GM19239 (cell line): ENCODE data around the gene ANKRD60.

Experiments
- DNase-seq: peaks from one replicate; pipeline ENCODE4 v3.0.0; 2011; ENCODE audit warnings: low spot score; ENCODE audit not compliant: insufficient read length
- FAIRE-seq: peaks from 2 replicates; lab custom pipeline; 2011; peaks lifted over from hg19 to GRCh38; lab: Jason Lieb, UNC

ANKRD60 gene, protein sequence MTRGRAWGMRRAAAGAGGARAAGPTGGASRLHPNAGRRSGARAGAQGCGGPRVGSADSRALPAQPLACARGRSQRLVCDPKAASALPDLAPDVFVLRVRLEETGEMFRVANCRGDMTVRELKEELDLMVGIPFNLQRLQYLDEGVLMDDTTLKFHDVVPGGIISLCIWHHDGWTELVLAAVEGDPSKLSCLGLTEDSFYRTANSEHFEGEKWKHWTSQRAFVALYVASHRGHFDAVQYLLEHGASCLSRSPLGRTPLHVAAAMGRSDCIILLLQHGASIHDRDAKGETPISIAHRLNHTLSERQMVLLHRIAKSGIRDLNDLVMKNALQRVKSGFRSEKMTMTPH

DNA sequence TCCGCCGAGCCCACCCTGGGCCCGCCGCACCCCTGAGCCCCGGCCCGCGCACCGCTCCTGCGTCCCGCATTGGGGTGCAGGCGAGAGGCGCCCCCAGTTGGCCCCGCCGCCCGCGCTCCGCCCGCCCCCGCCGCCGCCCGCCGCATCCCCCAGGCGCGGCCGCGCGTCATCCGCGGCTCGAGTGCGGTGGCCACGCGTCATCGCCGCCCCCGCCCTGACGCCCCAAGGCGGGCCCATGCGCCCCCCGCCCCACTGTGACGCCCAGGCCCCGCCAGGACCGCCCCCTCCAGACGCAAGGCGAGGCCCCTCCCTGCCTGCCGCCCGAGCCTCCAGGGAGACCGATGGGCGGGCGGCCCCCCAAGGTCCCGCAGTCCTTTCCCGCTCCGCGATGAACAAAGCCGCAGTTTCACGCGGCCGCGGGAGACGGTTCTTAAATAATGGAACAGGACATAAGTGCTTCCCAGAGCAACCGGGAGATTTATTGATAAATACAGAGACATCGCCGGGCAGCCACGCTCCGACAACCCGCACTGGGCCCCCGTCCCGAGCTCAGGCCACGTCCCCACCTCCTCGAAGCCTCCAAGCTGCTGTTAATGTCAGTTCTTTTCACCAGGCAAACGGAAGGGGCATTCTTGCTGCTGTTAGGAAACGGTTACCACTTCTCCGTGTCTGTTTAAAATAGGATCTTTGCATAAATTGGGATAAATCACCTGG lies at the start of gene ANKRD60:
TSS of gene ANKRD60 (minus strand) at position 170 of the 714 bp plus-strand sequence. CDS start at position 170, 0 bp downstream.
- DNase-seq (no peak), FAIRE-seq (no peak)

DNA sequence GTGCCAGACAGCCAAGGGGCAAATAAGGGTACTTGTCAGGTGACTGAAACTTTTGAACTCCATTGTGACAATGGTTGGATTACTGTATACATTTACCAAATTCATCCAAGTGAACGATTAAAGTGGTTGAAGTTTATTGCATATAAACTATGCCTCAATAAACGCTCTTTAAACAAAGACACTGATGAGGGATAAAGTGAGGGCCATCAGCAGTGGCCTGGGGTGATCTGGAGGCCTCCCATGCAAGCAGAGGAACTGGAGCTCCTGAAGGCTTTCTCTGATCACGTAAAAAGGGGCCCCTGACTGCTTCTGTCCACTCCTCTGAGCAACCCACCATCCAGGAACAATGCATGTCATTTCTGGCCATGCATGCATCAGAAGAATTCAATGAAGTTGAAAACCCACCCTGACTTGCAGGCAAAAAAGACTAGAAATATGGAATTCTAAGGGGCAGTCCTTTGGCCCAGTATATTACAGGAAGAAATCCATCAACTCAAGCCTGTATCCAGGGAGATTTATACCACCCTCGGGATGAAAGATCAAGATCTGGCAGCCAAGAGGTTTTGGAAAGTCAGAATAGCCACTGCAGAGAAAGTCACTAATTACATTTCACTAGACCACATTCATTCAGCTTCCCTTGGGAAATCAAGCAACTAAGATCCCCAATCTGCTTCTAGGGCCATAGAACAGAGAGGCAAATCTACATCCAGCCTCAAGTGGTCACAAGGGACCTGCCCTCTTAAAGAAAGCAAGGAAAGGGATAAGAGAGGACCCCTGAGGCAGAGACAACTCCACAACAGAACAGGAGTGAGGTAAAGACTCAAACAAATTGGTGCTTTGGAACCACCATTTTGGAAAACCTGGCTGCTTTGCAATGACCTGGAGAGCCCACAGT lies 49.4 kb upstream of the ANKRD60 start:
- DNase-seq (no peak), FAIRE-seq (no peak)

DNA sequence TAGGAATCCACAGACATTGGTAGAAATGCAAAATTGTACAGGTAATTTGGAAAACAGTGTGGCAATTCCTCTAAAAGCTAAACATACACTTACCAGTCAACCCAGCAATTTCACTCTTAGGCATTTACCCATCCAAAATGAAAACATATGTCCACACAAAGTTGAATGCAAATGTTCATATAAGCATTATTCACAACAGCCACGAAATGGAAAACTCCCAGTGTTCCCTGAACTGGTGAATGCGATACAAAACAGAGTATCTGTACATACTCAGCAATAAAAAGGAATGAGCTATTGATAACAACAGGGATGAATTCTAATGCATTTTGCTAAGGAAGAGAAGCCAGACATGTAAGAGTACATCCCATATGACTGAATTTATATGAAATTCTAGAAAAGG lies 48.7 kb upstream of the ANKRD60 start:
- DNase-seq = no peak
- no peak for FAIRE-seq

DNA sequence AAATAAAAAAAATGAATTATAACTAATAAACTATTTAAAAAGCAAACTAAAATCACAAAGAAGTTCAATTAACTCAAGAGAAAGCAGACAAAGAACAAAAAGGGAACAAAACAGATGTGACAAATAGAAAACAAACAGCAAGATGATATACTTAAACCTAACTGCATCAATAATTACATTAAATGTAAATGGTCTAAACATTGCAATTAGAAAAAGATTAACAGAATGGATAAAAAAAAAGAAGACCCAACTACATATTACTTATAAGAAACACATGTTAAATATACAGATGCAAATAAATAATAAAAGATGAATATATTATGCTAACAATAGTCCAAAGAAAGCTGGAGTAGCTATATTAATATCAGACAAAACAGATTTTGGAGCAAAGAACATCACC lies 45.9 kb upstream of the ANKRD60 start:
- no peak for FAIRE-seq

DNA sequence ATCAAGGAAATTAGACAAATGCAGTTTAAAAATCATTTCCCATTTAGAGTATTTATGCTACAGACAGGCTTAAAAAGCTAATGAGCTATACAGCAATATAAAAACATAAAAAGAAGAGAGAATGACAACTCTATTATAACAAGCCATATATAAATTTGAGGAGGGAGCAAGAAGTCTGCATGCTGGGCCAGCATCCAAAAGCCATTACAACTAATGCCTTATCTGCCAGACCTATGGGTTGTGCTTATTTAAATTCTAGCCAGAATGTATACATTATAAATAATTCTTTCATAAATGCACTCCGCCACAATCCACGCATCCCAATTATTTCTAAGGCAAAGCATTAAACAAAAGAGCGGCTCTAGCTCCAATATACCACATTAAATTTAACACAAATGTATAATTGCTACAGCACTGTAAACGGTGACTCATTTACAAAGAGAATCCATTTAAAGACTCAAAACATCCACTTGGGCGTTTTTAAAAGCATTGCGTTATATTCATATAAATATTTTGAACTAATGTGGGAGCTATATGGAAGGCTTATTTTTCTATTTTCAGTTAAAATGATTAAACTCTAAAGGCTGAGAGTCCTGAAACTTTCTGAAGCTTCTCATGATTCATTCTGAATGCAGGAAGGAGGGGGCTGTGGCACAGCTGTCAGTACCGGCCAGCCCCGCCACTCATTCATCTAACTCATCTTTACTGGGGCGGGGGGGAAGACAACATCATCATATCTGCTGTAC lies 43.3 kb upstream of the ANKRD60 start:
- DNase-seq = no peak
- FAIRE-seq = no peak

More for the DNA sequence above, 45.9 kb upstream of the ANKRD60 start:
- no peak for DNase-seq

DNA sequence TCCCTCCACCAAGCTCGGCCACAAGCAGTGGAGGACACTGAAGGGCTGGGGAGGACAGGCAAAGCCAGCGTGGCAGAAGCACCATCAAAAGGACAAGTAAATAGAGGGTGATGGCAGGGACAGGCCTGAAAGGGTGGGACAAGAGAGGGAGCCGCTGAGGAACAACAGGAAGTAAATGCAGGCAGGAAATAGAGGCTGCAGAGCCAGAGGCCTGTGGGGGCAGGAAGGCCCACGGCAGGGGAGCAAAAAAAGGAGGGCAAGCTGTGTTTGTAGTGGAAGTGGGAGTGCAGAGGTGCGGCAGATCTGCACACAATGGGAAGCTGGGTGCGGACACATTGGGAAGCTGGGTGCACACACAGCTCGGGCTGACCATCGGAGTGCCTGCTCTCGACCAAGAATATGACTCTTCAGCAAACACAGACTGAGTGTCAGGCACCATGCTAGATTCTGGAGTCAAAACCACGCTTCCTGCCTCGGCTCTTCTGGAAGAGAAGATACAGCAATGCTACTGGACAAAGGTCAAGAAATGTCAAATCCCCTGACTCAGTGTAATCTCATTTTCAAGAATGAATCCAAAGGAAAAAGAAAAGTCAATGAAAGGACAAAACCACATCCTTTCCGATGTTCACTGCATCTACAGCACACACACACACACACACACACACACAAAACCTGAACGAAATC lies 40.6 kb upstream of the ANKRD60 start:
- no peak for FAIRE-seq

DNA sequence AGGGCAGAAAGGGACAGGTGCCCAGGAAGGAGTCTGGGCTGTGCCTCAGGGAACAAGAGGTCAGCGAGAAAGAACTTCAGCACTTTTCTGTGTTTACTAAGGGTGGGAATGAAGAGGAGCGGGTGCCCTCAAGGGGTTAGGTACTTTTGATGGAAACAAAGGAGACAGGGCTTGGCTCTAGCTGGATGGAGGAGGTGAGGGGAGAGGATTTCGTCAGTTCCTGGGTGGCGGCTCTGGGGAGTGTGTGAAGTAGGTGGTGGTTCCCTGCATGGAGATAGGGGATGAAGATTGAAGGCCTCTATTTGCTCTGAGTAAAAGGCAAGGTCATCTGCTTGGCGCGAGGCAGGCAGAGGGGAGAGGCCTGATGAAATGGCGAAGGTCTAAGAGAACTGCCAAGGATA lies 40.0 kb upstream of the ANKRD60 start:
- DNase-seq (no peak), FAIRE-seq (no peak)

More for the DNA sequence above, 40.6 kb upstream of the ANKRD60 start:
- no peak for DNase-seq

DNA sequence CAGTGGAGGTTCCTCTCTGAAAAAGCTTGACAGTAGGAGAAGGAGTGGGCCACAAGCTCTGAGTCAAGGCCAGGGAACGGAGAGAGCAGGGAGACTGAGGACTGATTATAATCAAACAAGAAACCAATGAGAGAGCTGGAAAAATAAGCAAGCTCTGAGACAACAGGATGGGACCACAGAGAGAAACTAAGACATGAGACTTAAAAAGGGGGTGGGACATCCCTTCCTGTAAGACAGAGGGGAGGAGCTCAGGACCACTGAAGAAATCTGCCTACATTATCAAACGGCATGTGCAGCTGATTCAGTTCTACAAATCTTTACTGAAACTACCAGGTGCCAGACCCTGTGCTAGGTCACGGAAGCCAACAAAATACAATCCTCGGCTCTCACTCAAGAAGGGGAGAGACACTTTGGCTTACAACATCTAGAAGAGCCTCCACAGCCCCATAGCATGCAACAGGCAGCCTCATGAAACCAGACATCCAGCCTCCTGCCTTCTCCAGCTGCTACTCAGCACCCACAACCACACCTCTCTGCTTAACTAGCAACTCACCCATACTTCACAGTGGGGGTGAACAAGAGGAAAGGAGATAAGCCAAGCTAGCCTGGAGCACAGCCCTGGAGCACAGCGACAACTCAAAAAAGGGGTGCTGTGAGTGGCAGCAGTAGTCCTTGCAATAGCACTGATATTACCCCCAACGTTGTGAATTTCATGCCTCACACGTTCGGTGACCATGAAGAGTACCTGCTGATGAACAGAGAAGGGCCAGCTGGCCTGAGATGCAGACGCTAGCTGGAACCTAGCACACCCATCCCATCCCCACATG lies 39.1 kb upstream of the ANKRD60 start:
- no peak for FAIRE-seq

GRCh38 chr20:58264271-58264670 lies 35.8 kb upstream of the ANKRD60 start:
- no peak for DNase-seq
- no peak for FAIRE-seq

More for the DNA sequence above, 39.1 kb upstream of the ANKRD60 start:
- DNase-seq = no peak

DNA sequence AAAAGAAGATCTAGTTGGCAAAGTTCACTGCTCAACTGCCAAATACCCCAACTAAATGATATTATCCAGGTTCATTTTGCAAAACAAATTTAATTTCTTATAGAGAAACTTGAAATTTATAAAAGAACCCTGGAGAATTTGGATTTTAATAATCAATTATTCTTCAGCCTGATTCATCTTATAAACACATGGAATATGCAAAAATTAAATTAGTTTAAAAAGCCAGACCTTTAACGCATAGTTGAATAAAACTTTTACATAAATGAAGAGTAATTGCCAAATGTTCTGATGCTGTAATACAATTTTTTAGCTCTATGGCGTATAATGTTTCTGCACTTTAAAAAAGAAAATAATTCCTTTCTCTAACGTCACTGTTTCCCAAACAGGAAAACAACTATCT lies 33.2 kb upstream of the ANKRD60 start:
- FAIRE-seq = no peak
- no peak for DNase-seq

DNA sequence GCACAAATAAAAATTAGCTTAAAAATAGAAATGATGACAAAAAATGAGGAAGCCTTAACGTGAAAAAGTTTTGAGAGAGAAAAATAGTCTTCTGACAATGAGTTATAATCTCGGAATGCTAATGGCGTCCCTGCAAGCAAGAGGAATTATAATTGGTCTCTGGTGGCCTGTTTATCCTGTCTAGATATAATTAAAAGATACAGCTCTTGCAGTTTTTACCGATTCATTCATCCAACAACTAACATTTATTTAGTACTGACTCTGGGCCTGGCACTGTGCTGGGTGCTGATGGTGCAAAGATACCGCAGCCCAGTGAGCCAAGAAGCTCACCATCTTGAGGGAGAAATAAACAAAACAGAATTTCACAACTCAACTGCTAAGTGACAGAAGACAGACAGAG lies 31.6 kb upstream of the ANKRD60 start:
- FAIRE-seq (no peak), DNase-seq (no peak)

DNA sequence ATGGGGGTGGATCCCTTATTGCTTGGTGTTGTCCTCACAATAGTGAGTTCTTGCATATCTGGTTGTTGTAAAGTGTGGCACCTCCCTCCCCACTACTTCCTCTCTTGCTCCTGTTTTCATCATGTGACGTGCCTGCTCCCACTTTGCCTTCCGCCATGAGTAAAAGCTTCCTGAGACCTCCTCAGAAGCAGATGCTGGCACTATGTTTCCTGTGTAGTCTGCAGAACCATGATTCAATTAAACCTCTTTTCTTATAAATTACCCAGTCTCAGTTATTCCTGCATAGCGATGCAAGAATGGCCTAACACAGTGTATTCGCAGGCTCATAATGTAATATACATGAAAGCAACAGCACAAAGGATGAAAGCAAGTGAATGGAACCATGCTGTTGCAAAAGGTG lies 28.4 kb upstream of the ANKRD60 start:
- FAIRE-seq (no peak), DNase-seq (no peak)

GRCh38 chr20:58256307-58256706 lies 27.9 kb upstream of the ANKRD60 start:
- FAIRE-seq (no peak), DNase-seq (no peak)

DNA sequence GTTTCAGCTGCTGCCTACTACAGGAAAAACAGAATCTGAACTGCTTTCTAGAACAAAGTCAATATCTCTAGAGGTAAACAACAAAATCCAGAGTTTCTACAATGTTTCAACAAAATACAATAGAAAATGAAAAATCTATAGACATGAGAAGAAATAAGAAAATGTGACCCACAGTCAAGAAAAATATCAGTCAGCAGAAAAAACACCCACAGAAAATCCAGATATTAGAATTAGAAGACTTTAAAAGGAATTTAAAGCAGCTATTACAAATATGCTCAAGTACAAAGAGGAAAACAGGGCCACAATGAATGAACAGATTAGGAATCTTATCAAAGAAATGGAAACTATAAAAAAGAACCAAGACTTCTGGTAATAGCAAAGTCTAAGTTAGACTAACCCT lies 26.4 kb upstream of the ANKRD60 start:
- no peak for FAIRE-seq
- no peak for DNase-seq

GRCh38 chr20:58251979-58252591 lies 23.6 kb upstream of the ANKRD60 start:
- DNase-seq = no peak
- FAIRE-seq = no peak

GRCh38 chr20:58251348-58251978 lies 23.0 kb upstream of the ANKRD60 start:
- DNase-seq = no peak
- no peak for FAIRE-seq

DNA sequence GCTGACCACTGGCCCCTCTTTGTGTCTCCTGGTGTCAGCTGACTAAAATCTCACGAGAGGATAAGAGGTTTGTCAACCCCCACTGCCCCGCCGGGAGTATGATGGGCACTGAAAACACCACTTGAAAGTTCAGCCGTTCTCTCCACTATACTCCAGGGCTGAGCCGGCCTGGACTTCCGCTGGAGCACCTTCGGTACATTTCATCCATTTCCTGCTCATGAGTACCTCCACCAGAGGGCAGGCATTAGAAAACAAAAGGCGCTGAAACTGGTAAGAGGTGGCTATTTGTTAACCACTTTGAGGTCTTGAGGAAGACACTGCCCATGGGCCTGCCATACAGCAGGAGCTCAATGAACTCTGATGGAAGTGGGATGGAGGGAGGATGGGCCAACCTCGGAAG lies 17.9 kb upstream of the ANKRD60 start:
- DNase-seq (no peak), FAIRE-seq (no peak)

DNA sequence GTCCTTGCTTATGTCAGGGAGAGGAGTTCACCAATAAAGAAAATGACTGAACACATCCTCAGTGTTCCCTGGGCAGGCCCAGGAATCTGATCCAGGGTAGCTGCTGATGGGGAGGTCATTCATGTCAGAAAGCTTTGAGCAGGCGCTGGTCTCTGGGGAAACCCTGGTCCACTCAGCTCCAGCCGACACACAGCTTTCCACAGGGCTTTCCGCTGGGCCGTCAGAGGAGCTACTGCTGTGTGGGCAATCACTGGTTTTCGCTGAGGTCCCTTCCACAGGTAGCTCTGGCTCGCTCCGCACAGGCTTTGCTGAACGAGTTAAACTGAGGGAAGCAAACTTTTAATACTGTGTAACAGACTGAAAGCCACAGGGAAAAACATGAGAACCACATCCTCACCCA lies 17.5 kb upstream of the ANKRD60 start:
- no peak for FAIRE-seq
- no peak for DNase-seq
